ENCODE results near the gene HIVEP1.

- TF ChIP-seq, protein P1, sequence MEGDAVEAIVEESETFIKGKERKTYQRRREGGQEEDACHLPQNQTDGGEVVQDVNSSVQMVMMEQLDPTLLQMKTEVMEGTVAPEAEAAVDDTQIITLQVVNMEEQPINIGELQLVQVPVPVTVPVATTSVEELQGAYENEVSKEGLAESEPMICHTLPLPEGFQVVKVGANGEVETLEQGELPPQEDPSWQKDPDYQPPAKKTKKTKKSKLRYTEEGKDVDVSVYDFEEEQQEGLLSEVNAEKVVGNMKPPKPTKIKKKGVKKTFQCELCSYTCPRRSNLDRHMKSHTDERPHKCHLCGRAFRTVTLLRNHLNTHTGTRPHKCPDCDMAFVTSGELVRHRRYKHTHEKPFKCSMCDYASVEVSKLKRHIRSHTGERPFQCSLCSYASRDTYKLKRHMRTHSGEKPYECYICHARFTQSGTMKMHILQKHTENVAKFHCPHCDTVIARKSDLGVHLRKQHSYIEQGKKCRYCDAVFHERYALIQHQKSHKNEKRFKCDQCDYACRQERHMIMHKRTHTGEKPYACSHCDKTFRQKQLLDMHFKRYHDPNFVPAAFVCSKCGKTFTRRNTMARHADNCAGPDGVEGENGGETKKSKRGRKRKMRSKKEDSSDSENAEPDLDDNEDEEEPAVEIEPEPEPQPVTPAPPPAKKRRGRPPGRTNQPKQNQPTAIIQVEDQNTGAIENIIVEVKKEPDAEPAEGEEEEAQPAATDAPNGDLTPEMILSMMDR (conservative IDR thresholded peaks at IDR 0.05) = no peak
- no peak for TF ChIP-seq EZH2 (IDR thresholded peaks at IDR 0.05; ENCODE audit: low read depth)
Measured at GRCh38 chr6:12007473-12007872, 4.6 kb upstream of the HIVEP1 start.

Data from PC-9 (cell line).